ENCODE data around the gene ABCG1. TPM values are rescaled to one million over a fixed set of nuclear protein-coding genes. Genes with fewer than 3 reads are reported as not detected.
"Not testable (repeated sequence)": the region's sequence is repeated elsewhere in the genome, so short reads cannot be mapped to it uniquely, and the experiment has no call there.

Gene ABCG1
- polyA plus RNA-seq (ENCODE audit: insufficient read length) = 10.2 TPM
- long read RNA-seq, donor 1, partial matches to known transcripts = 7 of 9 reads
- long read RNA-seq, donor 1, other reads (novel, unspliced or antisense) = 0 of 9 reads
- long read RNA-seq, donor 2, partial matches to known transcripts = 0 of 1 reads
- long read RNA-seq, donor 2, other reads (novel, unspliced or antisense) = 0 of 1 reads
- long read RNA-seq, donor 3, partial matches to known transcripts = 13 of 14 reads
- long read RNA-seq, donor 3, other reads (novel, unspliced or antisense) = 0 of 14 reads
- long read RNA-seq, donor 4 = 0 reads
- long read RNA-seq, donor 5 = 0 reads
- long read RNA-seq, donor 6, partial matches to known transcripts = 0 of 2 reads
- long read RNA-seq, donor 6, other reads (novel, unspliced or antisense) = 0 of 2 reads
- long read RNA-seq, donor 7, partial matches to known transcripts = 0 of 1 reads
- long read RNA-seq, donor 7, other reads (novel, unspliced or antisense) = 0 of 1 reads
- long read RNA-seq, donor 8, partial matches to known transcripts = 0 of 1 reads
- long read RNA-seq, donor 8, other reads (novel, unspliced or antisense) = 0 of 1 reads

DNA sequence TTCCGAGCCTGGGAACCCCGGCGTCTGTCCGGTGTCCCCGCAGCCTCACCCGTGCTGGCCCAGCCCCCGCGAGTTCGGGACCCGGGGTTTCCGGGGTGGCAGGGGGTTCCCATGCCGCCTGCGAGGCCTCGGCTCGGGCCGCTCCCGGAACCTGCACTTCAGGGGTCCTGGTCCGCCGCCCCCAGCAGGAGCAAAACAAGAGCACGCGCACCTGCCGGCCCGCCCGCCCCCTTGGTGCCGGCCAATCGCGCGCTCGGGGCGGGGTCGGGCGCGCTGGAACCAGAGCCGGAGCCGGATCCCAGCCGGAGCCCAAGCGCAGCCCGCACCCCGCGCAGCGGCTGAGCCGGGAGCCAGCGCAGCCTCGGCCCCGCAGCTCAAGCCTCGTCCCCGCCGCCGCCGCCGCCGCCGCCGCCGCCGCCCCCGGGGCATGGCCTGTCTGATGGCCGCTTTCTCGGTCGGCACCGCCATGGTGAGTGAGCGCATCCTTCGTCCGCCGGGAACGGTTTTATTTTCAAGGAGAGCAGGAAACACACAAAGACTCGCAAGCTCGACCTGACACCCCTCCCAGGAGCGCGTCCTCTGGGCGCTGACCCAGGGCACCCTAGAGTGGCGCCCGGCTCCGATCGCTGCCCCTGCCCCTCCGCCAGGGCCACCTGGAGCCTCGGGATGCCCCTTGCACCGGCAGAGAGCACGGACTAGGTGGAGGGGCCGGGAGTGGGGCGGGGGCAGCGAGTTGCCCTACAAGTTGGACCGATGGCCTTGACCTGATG is at the start of gene ABCG1:
Gene ABCG1 (plus strand): TSS at position 305 of the 770 bp plus-strand sequence. CDS start 123 bp downstream, at position 428.
- DNase-seq = no peak

- no peak for DNase-seq
Observed at GRCh38 chr21:42169758-42170157, 49.2 kb upstream of the ABCG1 start.

- DNase-seq = no peak
Observed at GRCh38 chr21:42171091-42172053, 47.6 kb upstream of the ABCG1 start.

DNA sequence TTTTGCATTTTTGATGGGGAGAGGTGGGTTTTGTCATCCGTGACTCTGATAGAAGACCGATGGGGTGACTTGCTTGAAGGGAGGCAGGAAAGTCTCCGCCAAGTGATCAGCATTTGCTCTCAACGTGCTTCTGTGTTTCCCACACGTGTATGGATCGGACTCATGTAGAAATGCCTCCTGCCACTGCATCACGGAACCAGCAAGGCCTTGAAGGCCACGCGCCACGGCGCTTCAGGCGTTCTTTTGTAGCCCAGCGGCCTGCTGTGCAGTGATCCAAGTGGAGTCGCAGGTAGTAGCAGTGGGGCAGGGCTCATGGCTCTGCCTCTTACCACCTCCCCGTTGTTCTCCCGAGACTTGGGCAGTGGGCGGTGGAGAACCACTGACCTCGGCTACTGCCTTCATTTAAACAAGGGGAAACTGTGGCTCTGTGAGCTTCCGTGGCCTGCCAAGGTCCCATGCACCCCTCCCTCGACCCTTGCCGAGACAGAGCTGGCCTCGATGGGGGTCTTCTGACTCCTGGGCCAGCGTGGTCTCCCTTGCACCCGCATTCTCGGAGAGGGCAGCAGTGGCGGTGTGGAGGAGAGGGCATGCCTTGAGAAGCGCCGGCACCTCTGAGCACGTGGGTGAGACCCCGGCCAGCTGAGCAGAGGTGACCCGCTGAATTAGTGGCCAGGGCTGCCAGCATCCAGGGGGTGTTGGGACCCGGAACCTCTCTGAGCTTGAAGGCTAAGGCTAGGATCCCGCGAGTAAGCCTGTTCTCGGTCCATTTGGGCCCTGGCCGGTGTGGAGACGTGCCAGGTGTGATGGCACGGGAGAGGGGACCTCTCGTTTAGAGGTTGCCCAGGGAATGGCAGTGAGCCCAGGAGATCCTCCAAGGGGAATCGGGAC is 46.1 kb upstream of the ABCG1 start:
- DNase-seq = no peak

DNA sequence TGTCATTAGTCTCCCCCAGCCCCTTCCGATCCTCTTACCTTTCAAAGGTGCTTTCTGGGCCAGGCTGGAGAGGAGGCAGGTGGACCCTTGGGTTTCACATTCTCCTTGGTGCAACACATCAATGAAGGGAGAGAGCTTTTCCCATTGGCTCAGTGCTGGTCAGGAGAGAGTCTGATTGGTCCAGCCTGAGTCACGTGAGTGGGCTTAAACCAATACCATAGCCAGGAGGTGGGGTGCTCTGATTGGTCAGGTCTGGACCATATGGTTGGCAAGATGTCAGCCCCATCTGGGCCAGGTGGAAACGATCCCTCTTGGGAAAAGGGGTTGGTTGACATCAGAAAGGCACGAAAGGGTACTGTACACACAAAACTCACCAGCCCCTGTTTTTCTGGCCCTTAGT is 44.8 kb upstream of the ABCG1 start:
- DNase-seq = no peak

DNA sequence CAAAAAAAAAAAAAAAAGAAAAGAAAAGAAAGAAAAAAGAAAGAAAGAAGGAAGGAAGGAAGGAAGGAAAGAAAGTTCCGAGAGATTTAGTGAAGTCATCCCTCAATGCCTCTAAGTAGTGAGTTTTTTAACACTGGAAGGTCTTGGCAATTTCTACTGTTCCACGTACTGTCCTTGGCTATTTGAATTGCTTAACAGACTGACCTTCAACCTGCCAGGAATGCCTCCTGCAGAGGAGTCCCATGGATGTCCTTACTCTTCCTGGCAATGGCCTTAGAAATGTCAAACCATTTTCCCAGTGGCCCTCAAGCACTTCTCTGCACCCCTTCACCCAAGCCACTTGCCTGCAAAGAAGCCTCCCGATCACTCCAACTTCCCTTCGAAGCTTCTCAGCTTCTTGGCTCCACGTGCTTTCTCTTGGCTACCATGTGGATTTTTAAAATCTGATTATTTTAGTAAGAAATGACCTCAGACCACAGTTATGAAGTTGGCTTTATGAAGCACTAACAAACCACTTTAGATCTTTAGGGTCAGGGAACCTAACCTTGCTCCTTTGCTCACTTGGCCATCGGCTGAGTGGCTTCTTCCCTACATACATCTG is 43.7 kb upstream of the ABCG1 start:
- no peak for DNase-seq

DNA sequence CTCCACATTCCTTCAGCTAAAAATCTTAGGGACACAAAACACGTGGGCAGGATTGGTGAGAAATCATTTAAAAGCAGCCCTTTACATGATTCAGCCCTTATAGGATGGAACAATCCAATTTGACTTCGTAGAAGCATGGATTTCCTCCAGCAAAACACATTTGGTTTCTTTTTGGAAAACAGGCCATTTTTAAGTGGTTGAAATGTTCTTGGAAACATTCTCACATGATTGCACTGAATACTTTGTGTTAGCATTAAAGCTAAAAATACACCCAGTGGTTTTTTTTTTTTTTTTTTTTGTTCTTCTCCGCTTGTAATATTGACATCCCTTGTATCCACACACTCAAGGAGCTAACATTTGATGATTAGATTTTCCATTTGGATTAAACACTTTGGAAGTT is 42.1 kb upstream of the ABCG1 start:
- no peak for DNase-seq

DNA sequence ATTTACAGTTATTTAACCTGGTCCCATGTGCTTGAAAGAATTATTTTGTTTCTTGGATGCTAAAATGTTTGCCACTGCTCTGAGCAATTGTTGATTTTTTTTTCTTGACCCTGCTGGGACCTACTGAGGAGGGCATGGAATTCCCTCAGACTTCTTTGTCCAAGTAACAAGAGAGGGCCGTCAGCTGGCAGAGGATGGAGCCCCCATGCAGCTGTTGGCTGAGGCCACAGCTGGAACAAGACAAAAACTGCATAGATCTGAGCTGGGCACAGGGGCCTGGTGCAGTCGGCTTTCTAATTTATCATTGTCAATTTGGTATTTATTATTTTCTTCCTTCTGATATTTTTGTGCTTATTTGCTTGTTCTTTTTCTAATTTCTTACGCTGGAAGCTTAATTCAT is 39.6 kb upstream of the ABCG1 start:
- no peak for DNase-seq

- DNase-seq = not testable (repeated sequence)
Observed at GRCh38 chr21:42180001-42180400, 38.9 kb upstream of the ABCG1 start.

DNA sequence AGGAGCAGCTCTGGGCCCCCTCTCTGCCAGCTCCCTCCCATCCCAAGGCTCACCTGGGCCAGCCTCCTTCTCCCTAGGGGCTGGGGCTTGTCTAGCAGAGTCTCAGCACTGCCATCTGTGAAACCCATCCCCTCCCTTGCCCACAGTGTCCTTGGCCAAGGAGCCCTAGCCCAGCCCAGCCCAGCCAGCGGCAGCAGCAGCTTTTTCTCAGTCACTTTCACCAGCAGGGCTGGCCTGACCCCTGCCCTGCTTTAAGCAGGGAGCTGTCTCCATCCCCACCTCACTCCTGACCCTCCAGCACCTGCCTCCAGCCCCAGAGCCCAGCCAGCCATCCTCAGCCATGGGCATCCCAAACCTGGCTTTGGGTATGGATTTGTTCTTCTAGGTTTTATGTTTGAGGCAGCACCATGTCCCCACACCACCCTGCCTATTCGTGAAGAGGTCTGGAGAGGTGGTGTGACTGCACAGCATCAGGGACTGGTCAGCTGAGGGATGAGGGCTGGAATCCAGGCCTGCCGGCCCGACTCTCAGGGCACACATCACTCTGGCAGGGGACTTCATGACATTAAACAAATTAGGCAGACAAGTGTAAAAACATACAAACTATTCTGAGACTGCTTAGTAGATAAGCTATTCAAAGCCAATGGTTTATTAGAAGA is 36.1 kb upstream of the ABCG1 start:
- DNase-seq = no peak

DNA sequence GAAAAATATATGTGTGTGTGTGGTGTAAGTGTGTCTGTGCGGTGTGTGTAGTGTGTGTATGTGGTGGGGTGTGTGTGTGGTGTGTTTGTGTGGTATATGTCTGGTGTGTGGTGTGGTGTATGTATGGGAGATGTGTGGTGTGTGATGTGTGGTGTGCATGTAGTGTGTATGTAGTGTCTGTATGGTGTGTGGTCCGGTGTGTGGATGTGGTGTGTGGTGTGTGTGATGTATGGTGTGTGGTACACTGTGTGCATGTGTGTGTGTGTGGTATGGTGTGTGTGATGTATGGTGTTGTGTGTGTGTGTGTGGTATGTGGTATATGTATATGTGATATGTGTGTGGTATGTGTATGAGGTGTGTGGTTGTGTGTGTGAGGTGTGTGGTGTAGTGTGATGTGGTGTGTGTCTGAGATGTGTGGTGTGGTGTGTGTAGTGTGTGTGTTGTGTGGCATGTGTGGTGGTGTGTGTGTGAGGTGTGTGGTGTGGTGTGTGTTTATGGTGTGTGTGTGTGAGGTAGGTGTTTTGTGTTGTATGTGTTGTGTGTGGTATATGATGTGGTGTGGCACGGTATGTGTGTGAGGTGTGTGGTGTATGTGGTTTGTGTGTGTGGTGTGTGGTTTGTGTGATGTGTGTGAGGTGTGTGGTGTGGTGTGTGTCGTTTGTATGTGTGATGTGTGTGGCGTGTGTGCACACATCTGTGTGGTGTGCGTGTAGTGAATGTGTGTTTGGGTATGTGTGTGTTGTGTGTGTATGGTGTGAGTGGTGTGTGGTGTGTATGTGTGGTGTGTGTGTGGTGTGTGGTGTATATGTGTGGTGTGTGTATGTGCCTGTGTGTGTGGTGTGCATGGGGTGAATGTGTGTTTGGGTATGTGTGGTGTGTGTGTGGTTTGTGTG is 35.3 kb upstream of the ABCG1 start:
- DNase-seq = no peak

DNA sequence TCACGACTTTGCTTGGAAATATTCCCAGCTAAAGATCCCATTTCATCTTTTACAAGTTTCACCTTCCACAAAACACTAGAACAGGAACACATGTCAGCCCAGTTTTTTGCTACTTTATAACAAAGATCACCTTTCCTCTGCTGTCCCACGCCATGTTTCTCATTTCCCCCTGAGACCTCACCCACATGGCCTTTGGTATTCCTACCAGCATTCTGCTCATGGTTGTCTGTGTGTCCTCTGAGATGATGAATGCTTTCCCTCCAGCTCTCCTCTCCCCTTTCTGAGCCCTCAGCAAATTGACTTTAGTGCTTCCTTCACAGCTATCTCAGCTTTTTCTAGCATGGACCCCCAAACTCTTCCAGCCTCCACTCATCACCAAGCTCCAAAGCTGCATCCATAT is 32.3 kb upstream of the ABCG1 start:
- no peak for DNase-seq

DNA sequence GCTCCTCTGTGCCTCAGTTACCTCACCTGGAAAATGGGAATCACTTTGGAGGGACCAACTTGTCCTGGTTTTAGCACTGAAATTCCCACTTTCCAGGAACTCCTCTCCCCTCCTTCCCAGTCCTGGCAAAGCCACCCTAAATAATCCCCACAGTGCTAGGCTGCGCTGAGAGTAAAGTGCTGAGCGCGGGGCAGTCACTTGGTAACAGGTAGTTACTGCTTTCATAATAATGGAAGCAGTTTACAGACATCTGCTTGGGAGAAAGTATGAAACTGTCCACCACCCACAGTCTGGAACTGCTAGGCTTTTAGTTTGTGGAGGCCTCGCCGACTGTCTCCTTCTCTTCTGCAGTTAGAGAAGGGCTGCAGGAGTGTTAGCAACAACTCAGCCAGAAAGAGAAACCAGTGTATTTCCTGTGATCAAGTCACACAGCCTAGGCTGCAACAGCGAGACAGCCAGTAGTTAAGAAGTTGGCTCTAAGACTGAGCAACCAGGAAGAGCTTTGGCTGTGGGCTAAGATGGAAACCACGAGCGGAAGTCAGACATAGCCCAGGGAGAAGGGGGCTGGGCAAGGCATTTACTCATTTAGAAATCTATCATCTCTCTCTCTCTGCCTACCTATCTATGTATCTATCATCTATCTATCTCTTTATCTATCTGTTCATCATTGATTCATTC is 30.8 kb upstream of the ABCG1 start:
- no peak for DNase-seq

- no peak for DNase-seq
Observed at GRCh38 chr21:42188663-42189062, 30.3 kb upstream of the ABCG1 start.

- no peak for DNase-seq
Observed at GRCh38 chr21:42189431-42189830, 29.5 kb upstream of the ABCG1 start.

DNA sequence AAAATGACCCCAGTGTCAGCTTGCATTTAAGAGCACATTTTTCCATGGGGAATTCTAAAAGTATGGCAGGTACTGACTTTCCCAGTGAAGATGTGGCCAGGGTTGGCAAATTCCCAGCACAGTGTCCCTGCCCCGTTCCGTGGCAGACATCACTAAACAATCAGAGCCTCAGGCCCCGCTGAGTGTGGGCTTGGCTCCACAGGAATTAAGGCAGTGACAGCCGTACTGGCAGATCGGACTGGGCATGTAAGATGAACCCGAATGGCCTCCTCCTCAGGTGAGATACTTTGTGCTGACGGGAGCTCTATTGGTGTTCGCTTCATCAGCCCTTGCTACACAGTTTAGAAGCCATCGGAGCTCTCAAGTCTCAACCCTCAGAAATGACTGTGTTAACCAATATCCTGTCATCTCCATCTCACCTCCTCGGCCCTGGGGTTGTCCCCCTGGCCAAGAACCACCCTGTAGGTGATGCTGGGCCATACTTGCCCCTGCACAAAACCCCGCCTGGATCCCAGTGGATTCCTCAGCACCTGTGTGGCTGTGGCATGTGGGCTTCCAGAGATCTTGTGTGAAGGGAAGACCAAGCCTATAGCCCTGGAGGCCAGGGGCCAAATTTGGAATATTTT is 29.0 kb upstream of the ABCG1 start:
- no peak for DNase-seq

DNA sequence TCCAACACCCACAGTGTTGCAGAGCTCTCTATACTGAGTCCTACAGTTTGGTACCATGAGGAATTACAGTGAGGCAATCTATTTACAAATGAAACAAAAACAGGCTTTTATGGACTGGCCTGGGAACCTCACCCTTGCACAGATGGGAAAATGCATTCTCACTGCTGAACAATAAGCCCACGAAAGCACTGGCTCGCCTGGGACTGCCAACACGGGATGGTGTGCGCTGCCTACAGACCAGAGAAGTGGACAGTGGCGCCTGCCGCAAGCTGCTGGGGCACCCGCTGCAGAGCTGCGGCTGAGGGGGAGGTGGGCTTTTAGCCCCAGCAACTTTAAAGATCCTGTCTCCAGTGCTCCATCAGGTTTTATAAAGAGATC is 28.5 kb upstream of the ABCG1 start:
- DNase-seq = no peak

GRCh38 chr21:42191064-42191463 is 27.9 kb upstream of the ABCG1 start:
- no peak for DNase-seq
